IMR-90 (cell line): ENCODE results near the gene CD44. TPM values are rescaled to one million over a fixed set of nuclear protein-coding genes. Genes with fewer than 3 reads are reported as not detected.

Experiments
- ATAC-seq: fragments of 200-7000 bp; cut with Tn5 transposase; 2 replicates; pipeline ENCODE4 v1.9.1; 2020; ENCODE audit warnings: low read depth, mild to moderate bottlenecking, moderate library complexity
- BruUV-seq: library from RNA; stranded (reverse); fragments of 400-500 nt; replicated peaks from 2 replicates; lab custom pipeline; 2021; lab: Mats Ljungman, UMichigan
- CTCF ChIA-PET: fragments of 300-600 bp; formaldehyde crosslinking; extraction: SDS; loops from one replicate; lab custom pipeline; 2021; ENCODE audit warnings: antibody characterized with exemption; lab: Yijun Ruan, JAX
- POLR2A ChIA-PET: fragments of 300-600 bp; sonication (Branson Sonifier 250); formaldehyde crosslinking; loops from one replicate; lab custom pipeline; 2022; ENCODE audit warnings: antibody characterized with exemption; ENCODE audit not compliant: unreplicated experiment; lab: Charles Lee
- DNase-seq: peaks from one replicate; pipeline ENCODE4 v3.0.0; 2013
- H2AFZ ChIP-seq: replicated peaks from 2 replicates; pipeline ENCODE3; 2013; ENCODE audit warnings: low read length, mild to moderate bottlenecking; ENCODE audit not compliant: poor library complexity
- H2AK5ac ChIP-seq: 2 replicates; pipeline ENCODE4 v1.6.1; 2013; ENCODE audit warnings: low read depth, low read length, inconsistent platforms
- H2AK9ac ChIP-seq: replicated peaks from 2 replicates; pipeline ENCODE3; 2013; ENCODE audit warnings: mild to moderate bottlenecking, low read depth, low read length, moderate library complexity; ENCODE audit not compliant: poor library complexity
- H2BK120ac ChIP-seq: 2 replicates; pipeline ENCODE4 v1.6.1; 2013; ENCODE audit warnings: low read depth, low read length, inconsistent platforms
- H2BK15ac ChIP-seq: 3 replicates; pipeline ENCODE4 v1.6.1; 2013; ENCODE audit warnings: low read depth, low read length, inconsistent platforms
- H2BK20ac ChIP-seq: 2 replicates; pipeline ENCODE4 v1.6.1; 2013; ENCODE audit warnings: low read depth, mild to moderate bottlenecking, inconsistent platforms, low read length, moderate library complexity
- H2BK5ac ChIP-seq: 2 replicates; pipeline ENCODE4 v1.6.1; 2013; ENCODE audit warnings: mild to moderate bottlenecking, low read depth, low read length, inconsistent platforms; ENCODE audit not compliant: poor library complexity, severe bottlenecking
- H3K14ac ChIP-seq: replicated peaks from 2 replicates; pipeline ENCODE4 v1.6.1; 2013; ENCODE audit warnings: low read depth, low read length, inconsistent platforms
- H3K18ac ChIP-seq: 2 replicates; pipeline ENCODE4 v1.6.1; 2013; ENCODE audit warnings: low read depth, low read length, control low read depth
- H3K23ac ChIP-seq: 2 replicates; pipeline ENCODE4 v1.6.1; 2013; ENCODE audit warnings: low read depth, low read length, inconsistent platforms
- H3K27ac ChIP-seq: 2 replicates; pipeline ENCODE4 v1.5.1; 2013; ENCODE audit warnings: mild to moderate bottlenecking, control low read depth, low read length; ENCODE audit not compliant: insufficient read depth
- H3K27me3 ChIP-seq: 2 replicates; pipeline ENCODE4 v1.6.1; 2013; ENCODE audit warnings: low read length; ENCODE audit not compliant: control insufficient read depth, insufficient read depth
- H3K36me3 ChIP-seq: 2 replicates; pipeline ENCODE4 v1.6.1; 2013; ENCODE audit warnings: low read length, mixed read lengths; ENCODE audit not compliant: control insufficient read depth, insufficient read depth
- H3K4ac ChIP-seq: 2 replicates; pipeline ENCODE4 v1.6.1; 2013; ENCODE audit warnings: low read depth, low read length, inconsistent platforms
- H3K4me1 ChIP-seq: 2 replicates; pipeline ENCODE4 v1.6.1; 2013; ENCODE audit warnings: low read length, mixed read lengths; ENCODE audit not compliant: control insufficient read depth, insufficient read depth
- H3K4me2 ChIP-seq: 2 replicates; pipeline ENCODE4 v1.6.1; 2013; ENCODE audit warnings: low read depth, mild to moderate bottlenecking, control low read depth, low read length, moderate library complexity
- H3K4me3 ChIP-seq: 2 replicates; pipeline ENCODE4 v1.5.1; 2013; ENCODE audit warnings: low read depth, mild to moderate bottlenecking, control low read depth, low read length, moderate library complexity; ENCODE audit not compliant: insufficient read depth
- H3K56ac ChIP-seq: 2 replicates; pipeline ENCODE4 v1.6.1; 2013; ENCODE audit warnings: low read length, inconsistent platforms; ENCODE audit not compliant: insufficient read depth; ENCODE audit errors: extremely low read depth
- H3K79me1 ChIP-seq, 2 experiments: 2 replicates each; pipeline ENCODE4 v1.6.1; 2013; ENCODE audit warnings: low read length in 2 of 2, inconsistent platforms in 1 of 2, low read depth in 1 of 2
- H3K9ac ChIP-seq: 2 replicates; pipeline ENCODE4 v1.6.1; 2013; ENCODE audit warnings: low read depth, low read length, control low read depth
- H3K9me1 ChIP-seq: 2 replicates; pipeline ENCODE4 v1.6.1; 2013; ENCODE audit warnings: low read length, inconsistent platforms; ENCODE audit not compliant: insufficient read depth
- H3K9me3 ChIP-seq: 2 replicates; pipeline ENCODE4 v1.6.1; 2013; ENCODE audit warnings: low read length; ENCODE audit not compliant: control insufficient read depth, insufficient read depth
- H4K20me1 ChIP-seq: 2 replicates; pipeline ENCODE4 v1.6.1; 2013; ENCODE audit warnings: low read length, inconsistent platforms; ENCODE audit not compliant: insufficient read depth
- H4K5ac ChIP-seq: 2 replicates; pipeline ENCODE4 v1.6.1; 2013; ENCODE audit warnings: mild to moderate bottlenecking, low read depth, low read length, control low read depth
- H4K8ac ChIP-seq, 2 experiments: 2 replicates each; pipeline ENCODE4 v1.6.1; 2013; ENCODE audit warnings: low read depth in 2 of 2, low read length in 2 of 2, control low read depth in 1 of 2, inconsistent platforms in 1 of 2
- H4K91ac ChIP-seq: 2 replicates; pipeline ENCODE4 v1.6.1; 2013; ENCODE audit warnings: low read depth, low read length, inconsistent platforms; ENCODE audit not compliant: insufficient read depth
- BHLHE40 ChIP-seq: fragments of 150-350 bp; IDR thresholded peaks from 2 replicates; pipeline ENCODE4 v1.6.1; 2016; ENCODE audit warnings: mild to moderate bottlenecking, low read depth, low read length
- ELK1 ChIP-seq: fragments of 150-350 bp; IDR thresholded peaks from 2 replicates; pipeline ENCODE4 v1.6.1; 2016; ENCODE audit warnings: low read depth, mild to moderate bottlenecking, low read length, moderate library complexity, borderline replicate concordance
- MAFK ChIP-seq: IDR thresholded peaks from 2 replicates; pipeline ENCODE4 v1.6.1; 2012; ENCODE audit warnings: low read depth, low read length, improper control_type of control experiment
- SMC3 ChIP-seq: fragments of 150-350 bp; IDR thresholded peaks from 2 replicates; pipeline ENCODE4 v1.6.1; 2016; ENCODE audit warnings: low read depth, mild to moderate bottlenecking, antibody characterized with exemption, low read length, moderate library complexity
- WGBS, 2 experiments: methylation state at CpG; one replicate each; pipeline versions ENCODE4 v1.1.5 to v1.1.7; 2013; ENCODE audit warnings: missing lambda C conversion rate in 2 of 2; ENCODE audit not compliant: insufficient read length in 1 of 2; ENCODE audit errors: extremely low coverage in 2 of 2; 5-methylcytosine and 5-hydroxymethylcytosine counted together
- dilution Hi-C: fragments of 300-500 bp; cut with HindIII; formaldehyde crosslinking; loops from one replicate; pipeline ENCODE4 v1.14.3; 2018; ENCODE audit warnings: low sequenced_read_pairs; ENCODE audit not compliant: unreplicated experiment
- in situ Hi-C: fragments of 300-500 bp; cut with MboI; formaldehyde crosslinking; loops from 3 replicates; pipeline ENCODE4 v1.14.3; 2019; ENCODE audit warnings: low sequenced_read_pairs, inconsistent platforms, mixed read lengths
- intact Hi-C: fragments of 100-400 bp; cut with micrococcal nuclease; formaldehyde crosslinking; loops from 2 replicates; pipeline ENCODE4 v1.10.0; 2022
- polyA plus RNA-seq, 3 experiments: library from polyadenylated mRNA; depleted of rRNA; stranded (reverse); fragments of >200 nt; gene quantifications; 2 replicates each; pipeline ENCODE4 v1.2.3, GENCODE V29; 2012; ENCODE audit warnings: low replicate concordance in 1 of 3
- total RNA-seq: library from RNA; depleted of rRNA; stranded (reverse); fragments of >200 nt; gene quantifications from 2 replicates; pipeline ENCODE4 v1.2.3, GENCODE V29; 2012

The CD44 gene
- total and polyA plus RNA-seq, 2 of the 4 experiments (the other 2 are of a cell fraction): 357 to 947 TPM

DNA sequence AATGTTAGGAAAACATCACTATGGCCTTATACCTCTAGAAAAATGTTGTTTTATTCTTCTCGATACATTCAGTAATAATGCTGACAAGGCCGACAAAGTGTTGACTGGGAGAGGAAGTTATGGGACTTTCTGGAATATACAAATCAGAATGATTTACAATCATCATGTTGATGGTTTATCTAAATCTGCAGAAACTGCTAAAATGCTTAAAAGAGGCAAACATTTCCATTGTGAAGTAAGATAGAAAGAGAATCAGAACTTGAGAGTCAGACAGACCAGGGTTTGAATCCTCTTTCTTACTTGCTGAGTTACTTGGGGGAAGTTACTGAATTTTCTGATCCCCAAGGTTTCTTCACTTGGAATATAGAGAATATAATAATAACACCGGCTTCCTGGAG is 89.4 kb downstream of the CD44 start:
- BruUV-seq: no TSS peak
- Histone ChIP-seq H2BK5ac (peak overlapping the region; percentile 62), H3K9me1 (peaks cover 5% of the 10 kb centered on the region; the same call in 1 of the 2 replicates), H3K23ac (no peak overlapping the region), H4K91ac (no peak overlapping the region), H3K79me1 (peaks cover 6 to 62% of the 10 kb centered on the region in 2 experiments; a peak in 3 of 4 replicates), H3K27ac (peak overlapping the region; percentile 10; the same call in 1 of the 2 replicates), H2BK20ac (no peak overlapping the region), H2AK9ac (no peak overlapping the region), H4K8ac (peak overlapping the region in 1 of 2 experiments; percentile 6; a peak in 1 of 4 replicates), H3K4me1 (peaks cover 15% of the 10 kb centered on the region), H3K18ac (no peak overlapping the region; the same call in 1 of the 2 replicates), H2BK15ac (no peak overlapping the region), H2BK120ac (no peak overlapping the region), H3K27me3 (no peaks in the 10 kb centered on the region), H3K4me3 (no peak overlapping the region), H3K9ac (no peak overlapping the region), H4K5ac (no peak overlapping the region), H3K14ac (no peak overlapping the region), H3K4me2 (no peak overlapping the region), H3K9me3 (no peaks in the 10 kb centered on the region), H2AFZ (no peak overlapping the region), H3K4ac (no peak overlapping the region), H3K56ac (no peak overlapping the region), H2AK5ac (no peak overlapping the region), H4K20me1 (no peaks in the 10 kb centered on the region), H3K36me3 (peaks cover 54% of the 10 kb centered on the region)
- TF ChIP-seq MAFK (0 out of 2 replicates have a peak, but pooled peaks have one; percentile 11), SMC3 (no peak), BHLHE40 (no peak), ELK1 (no peak)
- ChIA-PET POLR2A (no interaction called here), CTCF (no interaction called here)
- DNase-seq (no peak), ATAC-seq (no peak)
- WGBS, 2 experiments: no CpG with 5 or more reads among the region's 3 CpGs
- dilution Hi-C loops (no loop called here), in situ Hi-C loops (no loop called here), intact Hi-C loops (no loop called here)
